NCI-H1417 treated with DMSO at 0.1 percent for 48 hours (cell line): ENCODE measurements around the gene RBBP8.
A peak's percentile ranks its signal among the peaks of the same experiment; 100 is the strongest.
"Not testable (repeated sequence)": the region's sequence is repeated elsewhere in the genome, so short reads cannot be mapped to it uniquely, and the experiment has no call there.

Source experiments
- DNase-seq: peaks from one replicate; lab custom pipeline; 2025; lab: John Stamatoyannopoulos, UW

RBBP8 gene

GRCh38 chr18:22933206-22933965 is at the start of gene RBBP8:
RBBP8 (plus strand) TSS chr18:22933328; CDS start chr18:22936852, 3,524 bp downstream.
- peak; percentile 82 for DNase-seq

- no peak for DNase-seq
Observed at GRCh38 chr18:22883827-22884226, 49.3 kb upstream of the RBBP8 start.

- DNase-seq: not testable (repeated sequence)
Observed at GRCh38 chr18:22885694-22886093, 47.4 kb upstream of the RBBP8 start.

GRCh38 chr18:22899421-22899820 is 33.7 kb upstream of the RBBP8 start:
- DNase-seq: no peak

GRCh38 chr18:22900558-22901238 is 32.4 kb upstream of the RBBP8 start:
- DNase-seq: no peak

GRCh38 chr18:22902093-22902492 is 31.0 kb upstream of the RBBP8 start:
- no peak for DNase-seq

- not testable (repeated sequence) for DNase-seq
Observed at GRCh38 chr18:22903248-22903647, 29.9 kb upstream of the RBBP8 start.

GRCh38 chr18:22912149-22912548 is 21.0 kb upstream of the RBBP8 start:
- no peak for DNase-seq

GRCh38 chr18:22912835-22913234 is 20.3 kb upstream of the RBBP8 start:
- no peak for DNase-seq

- peak; percentile 75 for DNase-seq
Observed at GRCh38 chr18:22913861-22914260, 19.3 kb upstream of the RBBP8 start.

GRCh38 chr18:22914633-22915032 is 18.5 kb upstream of the RBBP8 start:
- no peak for DNase-seq

- DNase-seq: no peak
Observed at GRCh38 chr18:22915337-22915736, 17.8 kb upstream of the RBBP8 start.

- DNase-seq: no peak
Observed at GRCh38 chr18:22921772-22922171, 11.4 kb upstream of the RBBP8 start.

GRCh38 chr18:22924589-22924988 is 8.5 kb upstream of the RBBP8 start:
- no peak for DNase-seq

GRCh38 chr18:22926454-22926853 is 6.7 kb upstream of the RBBP8 start:
- DNase-seq: no peak

GRCh38 chr18:22928339-22928738 is 4.8 kb upstream of the RBBP8 start:
- no peak for DNase-seq

GRCh38 chr18:22930089-22930713 is 2.9 kb upstream of the RBBP8 start:
- DNase-seq: peak; percentile 27

- DNase-seq: peak; percentile 65
Observed at GRCh38 chr18:22932885-22933205, 283 bp upstream of the RBBP8 start.

- no peak for DNase-seq
Observed at GRCh38 chr18:22933966-22934423, 867 bp downstream of the RBBP8 start.

- no peak for DNase-seq
Observed at GRCh38 chr18:22934789-22935188, 1.7 kb downstream of the RBBP8 start.

- DNase-seq: no peak
Observed at GRCh38 chr18:22935431-22935830, 2.3 kb downstream of the RBBP8 start.

GRCh38 chr18:22936515-22936914 is 3.4 kb downstream of the RBBP8 start:
- no peak for DNase-seq

GRCh38 chr18:22939649-22940048 is 6.5 kb downstream of the RBBP8 start:
- no peak for DNase-seq
